ENCODE data around the gene PFDN1. TPM values are rescaled to one million over a fixed set of nuclear protein-coding genes. Genes with fewer than 3 reads are reported as not detected.
"Not testable (repeated sequence)": the region's sequence is repeated elsewhere in the genome, so short reads cannot be mapped to it uniquely, and the experiment has no call there.

The PFDN1 gene
- total RNA-seq, 2 experiments from 2014 or later: 49.1 to 50.6 TPM

DNA sequence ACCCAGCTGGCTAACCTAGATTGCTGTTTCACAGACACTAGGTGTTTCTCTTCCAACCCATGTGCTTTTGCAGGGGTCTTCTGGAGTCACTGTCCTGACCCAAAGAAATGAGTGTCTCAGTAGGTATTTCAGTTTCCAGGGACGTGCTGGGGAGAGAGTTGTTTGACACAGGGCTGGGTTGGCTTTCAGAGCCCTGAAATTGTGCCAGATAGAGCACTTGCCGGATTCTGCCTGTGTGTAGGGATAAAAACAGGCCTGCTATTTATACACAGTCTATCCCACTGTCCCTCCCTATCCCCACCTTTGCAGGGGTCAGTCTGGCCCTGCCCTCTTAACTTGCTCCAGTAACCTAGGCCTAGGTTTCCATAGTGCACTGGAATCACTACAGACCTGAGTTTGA lies 44.5 kb upstream of the PFDN1 start:
- no peaks in the 10 kb centered on the region for H3K9me3 Mint-ChIP-seq
- peaks cover 9% of the 10 kb centered on the region for H3K36me3 Mint-ChIP-seq (ENCODE audit: low read depth)
- ChIA-PET CTCF (interaction anchor here (0.6 to 22.2 kb wide), 15 partner anchors 8 to 285 kb away, joined by 3 to 874 read pairs (median 5); partner anchors contain the start of genes PFDN1 and SLC4A9), POLR2A (interaction anchor here (0.6 to 1.5 kb wide), 4 partner anchors 81 to 104 kb away, joined by 3 read pairs; no protein-coding TSS in a partner anchor)
- no peak overlapping the region for H3K27ac Mint-ChIP-seq
- intact Hi-C loops (cut with micrococcal nuclease): no loop called here
- H3K27me3 Mint-ChIP-seq: peaks cover 10% of the 10 kb centered on the region
- ATAC-seq: no peak
- TF ChIP-seq, protein P1, sequence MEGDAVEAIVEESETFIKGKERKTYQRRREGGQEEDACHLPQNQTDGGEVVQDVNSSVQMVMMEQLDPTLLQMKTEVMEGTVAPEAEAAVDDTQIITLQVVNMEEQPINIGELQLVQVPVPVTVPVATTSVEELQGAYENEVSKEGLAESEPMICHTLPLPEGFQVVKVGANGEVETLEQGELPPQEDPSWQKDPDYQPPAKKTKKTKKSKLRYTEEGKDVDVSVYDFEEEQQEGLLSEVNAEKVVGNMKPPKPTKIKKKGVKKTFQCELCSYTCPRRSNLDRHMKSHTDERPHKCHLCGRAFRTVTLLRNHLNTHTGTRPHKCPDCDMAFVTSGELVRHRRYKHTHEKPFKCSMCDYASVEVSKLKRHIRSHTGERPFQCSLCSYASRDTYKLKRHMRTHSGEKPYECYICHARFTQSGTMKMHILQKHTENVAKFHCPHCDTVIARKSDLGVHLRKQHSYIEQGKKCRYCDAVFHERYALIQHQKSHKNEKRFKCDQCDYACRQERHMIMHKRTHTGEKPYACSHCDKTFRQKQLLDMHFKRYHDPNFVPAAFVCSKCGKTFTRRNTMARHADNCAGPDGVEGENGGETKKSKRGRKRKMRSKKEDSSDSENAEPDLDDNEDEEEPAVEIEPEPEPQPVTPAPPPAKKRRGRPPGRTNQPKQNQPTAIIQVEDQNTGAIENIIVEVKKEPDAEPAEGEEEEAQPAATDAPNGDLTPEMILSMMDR (IDR thresholded peaks at IDR 0.05): no peak
- H3K4me1 Mint-ChIP-seq (ENCODE audit: low read depth): peaks cover 29% of the 10 kb centered on the region
- no peak for DNase-seq
- peak overlapping the region; percentile 73 for H3K4me3 Mint-ChIP-seq

DNA sequence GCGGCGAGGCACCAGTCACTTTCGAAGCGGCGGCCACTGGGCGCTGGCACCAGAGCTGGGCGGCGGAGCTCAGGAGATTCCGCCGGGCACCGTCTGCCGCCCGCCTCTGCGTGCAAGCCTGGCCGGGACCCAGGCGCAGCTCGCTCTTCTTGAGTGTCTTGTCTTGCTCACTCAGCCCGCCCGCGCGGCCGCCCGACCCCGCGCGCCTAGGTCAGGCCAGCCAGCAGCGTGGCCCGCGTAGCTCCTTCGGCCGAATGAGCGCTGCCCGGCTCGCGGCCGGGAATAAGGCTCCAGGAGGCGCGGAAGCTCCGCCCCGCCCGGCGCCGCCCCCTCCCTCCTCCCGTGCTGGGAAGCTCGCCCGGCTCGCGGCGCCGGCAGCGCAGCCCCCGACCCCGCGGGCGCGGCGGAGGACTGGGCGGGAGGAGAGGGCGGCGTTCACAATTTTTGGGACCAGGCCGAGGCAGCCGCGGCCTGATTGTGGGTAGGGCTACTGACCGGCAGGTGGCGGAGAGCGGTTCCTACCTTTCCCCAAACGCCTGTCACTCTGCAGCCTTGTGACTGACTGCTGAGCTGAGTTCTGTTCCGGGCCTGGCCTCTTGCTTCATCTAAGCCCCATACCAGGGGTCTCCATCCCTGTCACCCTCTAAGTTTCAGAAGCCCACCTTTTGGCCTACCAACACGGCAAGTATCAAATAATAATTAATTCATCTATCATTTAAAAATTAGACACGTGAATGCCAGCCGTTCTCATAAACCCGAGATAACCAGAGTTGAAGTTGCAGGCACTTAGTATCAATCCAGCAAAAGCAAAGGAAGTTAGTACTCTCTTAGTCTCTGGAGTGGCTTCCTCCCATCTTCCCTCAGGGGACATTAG lies 43.7 kb upstream of the PFDN1 start, which contains the start of gene HBEGF:
Gene HBEGF, minus strand, starts transcription at position 256 of the 874 bp plus-strand sequence. CDS start 275 bp downstream, outside the sequence.
- DNase-seq (peak; percentile 65), ATAC-seq (peak; percentile 48)
- Mint-ChIP-seq H3K27me3 (peaks cover 10% of the 10 kb centered on the region), H3K4me3 (peak within 1 kb of the TSS; percentile 73), H3K27ac (peak within 1 kb of the TSS; percentile 44), H3K9me3 (peaks cover 3% of the 10 kb centered on the region), H3K4me1 (ENCODE audit: low read depth) (peaks cover 36% of the 10 kb centered on the region), H3K36me3 (ENCODE audit: low read depth) (peaks cover 16% of the 10 kb centered on the region)
- intact Hi-C loops (cut with micrococcal nuclease): no loop called here
- ChIA-PET POLR2A (interaction anchor here (0.9 to 1.7 kb wide), 7 partner anchors 7 to 319 kb away, joined by 3 to 4 read pairs (median 3); no protein-coding TSS in a partner anchor), CTCF (interaction anchor here (0.6 to 22.2 kb wide), 21 partner anchors 8 to 286 kb away, joined by 3 to 874 read pairs (median 4); partner anchors contain the start of genes PFDN1 and SLC4A9)
- TF ChIP-seq, protein P1 (IDR thresholded peaks at IDR 0.05): peak; percentile 52

DNA sequence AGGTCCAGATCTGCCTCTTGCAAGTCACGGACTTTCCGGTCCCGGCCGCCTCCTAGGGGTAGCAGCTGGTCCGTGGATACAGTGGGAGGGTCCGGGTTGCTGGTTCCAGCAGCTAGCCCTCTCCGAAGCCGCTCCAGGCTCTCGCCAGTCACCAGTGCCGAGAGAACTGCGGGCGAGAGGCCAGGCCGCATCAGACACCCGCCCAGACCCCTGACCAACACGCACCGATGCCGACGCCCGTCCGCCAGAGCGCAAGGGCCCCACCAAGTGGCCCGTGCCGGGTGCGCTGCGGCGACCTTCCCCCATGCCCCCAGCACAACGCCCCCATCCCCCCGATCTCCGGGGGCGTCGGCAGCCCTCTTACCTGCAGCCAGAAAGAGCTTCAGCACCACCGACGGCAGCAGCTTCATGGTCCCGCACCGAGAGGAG lies 43.0 kb upstream of the PFDN1 start:
- ChIA-PET POLR2A (interaction anchor here (0.9 to 1.7 kb wide), 7 partner anchors 8 to 320 kb away, joined by 3 to 4 read pairs (median 3); no protein-coding TSS in a partner anchor), CTCF (interaction anchor here (0.6 to 22.2 kb wide), 18 partner anchors 9 to 135 kb away, joined by 3 to 874 read pairs (median 4); partner anchors contain the start of gene SLC4A9)
- Mint-ChIP-seq H3K4me1 (ENCODE audit: low read depth) (peaks cover 39% of the 10 kb centered on the region), H3K4me3 (peak overlapping the region; percentile 73), H3K27me3 (peaks cover 10% of the 10 kb centered on the region), H3K9me3 (peaks cover 3% of the 10 kb centered on the region), H3K27ac (no peak overlapping the region), H3K36me3 (ENCODE audit: low read depth) (peaks cover 21% of the 10 kb centered on the region)
- TF ChIP-seq, protein P1 (IDR thresholded peaks at IDR 0.05): no peak
- ATAC-seq: peak; percentile 18
- peak; percentile 55 for DNase-seq
- intact Hi-C loops (cut with micrococcal nuclease): no loop called here

DNA sequence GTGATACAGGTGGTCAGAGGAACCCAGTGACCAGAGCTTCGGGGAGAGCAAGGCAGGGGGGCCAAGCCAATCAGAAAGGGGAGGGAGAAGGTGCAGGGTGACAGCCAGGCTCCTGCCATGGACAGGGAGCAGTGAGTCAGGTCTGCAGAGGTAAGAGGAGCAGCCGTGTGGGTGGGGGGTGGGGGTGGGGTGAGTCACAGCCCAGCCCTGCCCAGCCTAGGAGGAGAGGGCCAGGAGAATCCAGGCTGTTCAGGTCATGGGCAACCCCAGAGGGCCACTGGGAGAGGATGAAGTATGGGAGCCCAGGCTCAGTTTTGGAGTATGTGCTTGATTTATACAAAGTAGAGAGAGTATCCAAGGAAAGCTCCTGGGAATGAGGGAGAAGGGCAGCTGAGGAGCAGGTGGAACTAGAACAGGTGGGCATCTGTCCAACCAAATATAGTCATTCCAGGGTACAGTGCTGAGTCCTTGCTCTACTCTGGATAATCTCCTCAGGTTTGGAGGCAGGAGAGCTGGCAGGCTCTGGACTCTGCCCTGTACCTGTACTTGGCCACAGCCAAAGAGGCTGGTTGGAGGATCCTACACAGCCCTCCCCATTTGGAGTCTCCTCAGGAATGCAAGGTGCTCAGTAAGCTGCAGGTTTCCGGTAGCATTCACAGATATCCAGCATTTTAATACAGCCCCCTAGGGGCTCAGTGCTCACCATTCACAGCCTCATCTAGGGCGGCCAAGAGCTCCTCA lies 42.0 kb upstream of the PFDN1 start:
- peaks cover 3% of the 10 kb centered on the region for H3K9me3 Mint-ChIP-seq
- H3K4me3 Mint-ChIP-seq: peak overlapping the region; percentile 73
- peaks cover 23% of the 10 kb centered on the region for H3K36me3 Mint-ChIP-seq (ENCODE audit: low read depth)
- ChIA-PET POLR2A (interaction anchor here (1.2 to 1.7 kb wide), 4 partner anchors 8 to 93 kb away, joined by 3 to 4 read pairs (median 3); no protein-coding TSS in a partner anchor), CTCF (interaction anchor here (0.8 to 22.2 kb wide), 12 partner anchors 8 to 132 kb away, joined by 3 to 874 read pairs (median 4); partner anchors contain the start of gene SLC4A9)
- TF ChIP-seq, protein P1 (IDR thresholded peaks at IDR 0.05): no peak
- peaks cover 43% of the 10 kb centered on the region for H3K4me1 Mint-ChIP-seq (ENCODE audit: low read depth)
- DNase-seq (peak; percentile 42), ATAC-seq (peak; percentile 48)
- H3K27me3 Mint-ChIP-seq: peaks cover 8% of the 10 kb centered on the region
- peak overlapping the region; percentile 35 for H3K27ac Mint-ChIP-seq
- intact Hi-C loops (cut with micrococcal nuclease): no loop called here

DNA sequence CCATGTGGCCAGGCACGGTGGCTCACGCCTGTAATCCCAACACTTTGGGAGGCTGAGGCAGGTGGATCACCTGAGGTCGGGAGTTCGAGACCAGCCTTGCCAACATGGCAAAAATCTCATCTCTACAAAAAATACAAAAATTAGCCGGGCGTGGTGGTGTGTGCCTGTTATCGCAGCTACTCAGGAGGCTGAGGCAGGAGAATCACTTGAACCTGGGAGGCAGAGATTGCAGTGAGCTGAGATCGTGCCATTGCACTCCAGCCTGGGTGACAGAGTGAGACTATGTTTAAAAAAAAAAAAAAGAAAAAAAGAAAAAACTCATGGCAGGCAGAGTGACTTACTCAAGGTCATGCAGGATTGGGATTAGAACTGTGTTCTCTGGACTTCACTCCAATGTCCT lies 40.9 kb upstream of the PFDN1 start:
- intact Hi-C loops (cut with micrococcal nuclease); H3K9me3 Mint-ChIP-seq; H3K27me3 Mint-ChIP-seq; H3K4me3 Mint-ChIP-seq; H3K27ac Mint-ChIP-seq; ATAC-seq; DNase-seq: not testable (repeated sequence)
- ChIA-PET CTCF (interaction anchor here (4.0 to 22.2 kb wide), 2 partner anchors 8 to 94 kb away, joined by 48 to 874 read pairs; no protein-coding TSS in a partner anchor), POLR2A (interaction anchor here (1.0 to 2.3 kb wide), 3 partner anchors 41 to 92 kb away, joined by 3 to 11 read pairs (median 3); partner anchors contain the start of gene PFDN1)
- Mint-ChIP-seq H3K4me1 (ENCODE audit: low read depth) (peaks cover 43% of the 10 kb centered on the region), H3K36me3 (ENCODE audit: low read depth) (peaks cover 23% of the 10 kb centered on the region)

All from activated CD8-positive, alpha-beta T cell treated with anti-CD3 and anti-CD28 coated beads for 36 hours (primary cell).